22Rv1 (cell line): ENCODE results near the gene ESR2.

Experiments used
- H3K27ac ChIP-seq: fragments of 450-650 bp; 2 replicates; pipeline ENCODE4 v1.5.1; 2017
- CTCF ChIP-seq: fragments of 450-650 bp; IDR thresholded peaks from 2 replicates; pipeline ENCODE4 v1.5.1; 2017; ENCODE audit warnings: mild to moderate bottlenecking
- ZFX ChIP-seq: fragments of 450-650 bp; IDR thresholded peaks from 2 replicates; pipeline ENCODE4 v1.6.1; 2017; ENCODE audit warnings: antibody characterized with exemption, borderline replicate concordance

ESR2 gene

GRCh38 chr14:64198486-64198885 is 95.7 kb downstream of the ESR2 start:
- no peak for TF ChIP-seq CTCF
- TF ChIP-seq ZFX = no peak
- H3K27ac ChIP-seq = no peak overlapping the region

DNA sequence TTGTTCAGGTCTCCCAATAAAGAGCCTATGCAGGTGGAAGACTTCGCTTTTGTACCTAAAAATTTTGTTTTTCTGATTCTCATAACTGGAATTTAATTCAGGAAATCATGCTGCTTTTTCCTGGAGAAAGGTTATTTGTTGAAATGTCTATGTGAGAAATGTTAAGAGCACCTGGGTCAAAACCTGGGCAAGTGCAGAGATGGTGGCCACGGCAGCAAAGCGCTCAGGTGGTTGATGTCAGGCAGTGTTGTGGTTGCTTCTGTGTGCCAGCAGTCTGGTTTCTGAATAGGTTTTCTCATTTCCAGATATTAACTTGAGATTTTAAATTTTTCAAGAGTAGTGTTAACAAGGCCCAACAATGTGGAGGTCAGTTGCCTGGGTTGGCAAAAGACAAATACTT is 96.2 kb downstream of the ESR2 start:
- H3K27ac ChIP-seq = no peak overlapping the region
- no peak for TF ChIP-seq ZFX

- TF ChIP-seq ZFX (no peak), CTCF (no peak)
- H3K27ac ChIP-seq = no peak overlapping the region
Observed at GRCh38 chr14:64196814-64197411, 97.3 kb downstream of the ESR2 start.

GRCh38 chr14:64196056-64196455 is 98.1 kb downstream of the ESR2 start:
- H3K27ac ChIP-seq = no peak overlapping the region
- no peak for TF ChIP-seq CTCF
- no peak for TF ChIP-seq ZFX

- H3K27ac ChIP-seq = no peak overlapping the region
- TF ChIP-seq CTCF (no peak), ZFX (no peak)
Observed at GRCh38 chr14:64195199-64195598, 99.0 kb downstream of the ESR2 start.

DNA sequence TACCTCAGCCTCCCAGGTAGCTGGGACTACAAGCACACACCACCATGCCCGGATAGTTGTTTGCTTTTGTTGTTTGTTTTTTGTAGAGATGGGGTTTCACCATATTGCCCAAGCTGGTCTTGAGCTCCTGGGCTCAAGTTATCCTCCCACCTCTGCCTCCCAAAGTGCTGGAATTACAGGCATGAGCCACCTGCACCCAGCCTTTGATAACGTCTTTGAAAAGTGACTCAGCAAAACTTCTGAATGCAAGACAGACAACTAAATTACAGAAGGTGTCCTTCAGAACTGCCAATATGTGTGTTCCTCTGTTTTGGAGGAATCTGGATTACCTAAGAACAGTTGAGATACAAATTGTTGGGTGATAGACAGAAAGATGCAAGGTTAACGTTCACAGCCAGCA is 99.8 kb downstream of the ESR2 start:
- TF ChIP-seq CTCF (no peak), ZFX (no peak)
- no peak overlapping the region for H3K27ac ChIP-seq

- H3K27ac ChIP-seq = no peak overlapping the region
Observed at GRCh38 chr14:64193821-64194220, 100.3 kb downstream of the ESR2 start.

More at GRCh38 chr14:64193821-64194220, 100.3 kb downstream of the ESR2 start:
- no peak for TF ChIP-seq CTCF
- TF ChIP-seq ZFX = no peak
